ENCODE data around the gene FHL3. TPM values are rescaled to one million over a fixed set of nuclear protein-coding genes. Genes with fewer than 3 reads are reported as not detected.

Gene FHL3
- total and polyA plus RNA-seq, 2 donors (not counting 1 experiment from before 2014, with no cell fraction given): 0.15 to 2.2 TPM

DNA sequence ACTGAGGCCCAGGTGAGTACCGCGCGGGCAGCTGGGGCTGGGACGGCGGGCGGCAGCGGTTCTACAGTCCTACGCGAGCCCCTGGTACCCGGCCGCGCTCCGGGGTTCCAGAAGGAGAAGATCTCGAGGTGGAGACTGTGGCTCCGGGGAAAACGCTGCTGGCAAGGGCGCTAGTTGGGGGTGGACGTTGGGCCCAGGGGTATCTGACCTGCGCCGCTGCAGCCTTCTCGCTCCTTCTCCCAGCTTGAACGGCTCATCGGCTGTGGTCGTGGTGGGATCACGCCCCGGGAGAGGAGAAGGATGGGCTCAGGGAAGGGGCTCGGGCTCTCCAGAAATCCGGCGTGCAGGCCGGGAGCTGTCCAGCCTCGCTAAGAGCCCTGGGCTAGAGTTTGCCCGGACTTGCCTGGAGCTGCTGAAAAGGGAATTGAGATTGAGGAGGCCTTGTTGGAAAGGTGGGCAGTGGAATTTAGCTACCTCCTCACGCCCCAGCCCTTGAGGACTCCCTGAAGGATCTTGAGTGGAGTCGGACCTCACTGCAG is 42.4 kb upstream of the FHL3 start:
- Histone ChIP-seq H3K4me3 (ENCODE audit: control extremely low read depth in 1 of 5, extremely low read depth in 1 of 5, insufficient read depth in 1 of 5, low read depth in 2 of 5, low read length in 4 of 5) (peak overlapping the region in 3 of 5 experiments; percentile 57 to 68 (median 62)), H3K36me3 (replicated peaks in 1 of 2; ENCODE audit: control extremely low read depth in 1 of 2, control insufficient read depth in 1 of 2, extremely low read depth in 1 of 2, insufficient read depth in 2 of 2, low read length in 1 of 2) (no peaks in the 10 kb centered on the region), H3K79me2 (ENCODE audit: control insufficient read depth, insufficient read depth, low read length) (no peaks in the 10 kb centered on the region), H3K4me2 (replicated peaks; ENCODE audit: low read depth, low read length, poor library complexity, severe bottlenecking) (peak overlapping the region; percentile 97), H2AFZ (ENCODE audit: insufficient read depth, low read depth, low read length, poor library complexity, severe bottlenecking) (peak overlapping the region; percentile 79), H3K9me3 (ENCODE audit: control extremely low read depth in 1 of 3, control insufficient read depth in 2 of 3, insufficient read depth in 1 of 3, low read length in 2 of 3) (peaks cover 0 to 13% (median 0%) of the 10 kb centered on the region in 3 donors), H3K27me3 (replicated peaks in 1 of 4; ENCODE audit: control extremely low read depth in 1 of 4, control insufficient read depth in 3 of 4, insufficient read depth in 4 of 4, low read length in 3 of 4) (peaks cover 0 to 37% (median 27%) of the 10 kb centered on the region in 4 experiments), H3K9ac (ENCODE audit: low read length) (peak overlapping the region; percentile 64), H3K27ac (ENCODE audit: low read length in 2 of 2) (no peak overlapping the region), H3K4me1 (ENCODE audit: control insufficient read depth in 2 of 2, insufficient read depth in 2 of 2, low read length in 2 of 2) (peaks cover 28 to 31% of the 10 kb centered on the region in 2 donors), H4K20me1 (ENCODE audit: control insufficient read depth, insufficient read depth, low read length, poor library complexity, severe bottlenecking) (no peaks in the 10 kb centered on the region)
- Mint-ChIP-seq H3K27ac (peak overlapping the region; percentile 53), H3K9me3 (ENCODE audit: insufficient read depth) (no peaks in the 10 kb centered on the region), H3K4me1 (peaks cover 28% of the 10 kb centered on the region), H3K27me3 (peaks cover 18% of the 10 kb centered on the region), H3K4me3 (peak overlapping the region; percentile 90)
- ATAC-seq (ENCODE audit: low read depth) (no peak), DNase-seq (no peak)
- ChIA-PET CTCF (interaction anchor here (1.0 to 1.3 kb wide), 5 partner anchors 11 to 462 kb away, joined by 3 to 4 read pairs (median 3); no protein-coding TSS in a partner anchor), POLR2A (no interaction called here)
- TF ChIP-seq, protein P1, sequence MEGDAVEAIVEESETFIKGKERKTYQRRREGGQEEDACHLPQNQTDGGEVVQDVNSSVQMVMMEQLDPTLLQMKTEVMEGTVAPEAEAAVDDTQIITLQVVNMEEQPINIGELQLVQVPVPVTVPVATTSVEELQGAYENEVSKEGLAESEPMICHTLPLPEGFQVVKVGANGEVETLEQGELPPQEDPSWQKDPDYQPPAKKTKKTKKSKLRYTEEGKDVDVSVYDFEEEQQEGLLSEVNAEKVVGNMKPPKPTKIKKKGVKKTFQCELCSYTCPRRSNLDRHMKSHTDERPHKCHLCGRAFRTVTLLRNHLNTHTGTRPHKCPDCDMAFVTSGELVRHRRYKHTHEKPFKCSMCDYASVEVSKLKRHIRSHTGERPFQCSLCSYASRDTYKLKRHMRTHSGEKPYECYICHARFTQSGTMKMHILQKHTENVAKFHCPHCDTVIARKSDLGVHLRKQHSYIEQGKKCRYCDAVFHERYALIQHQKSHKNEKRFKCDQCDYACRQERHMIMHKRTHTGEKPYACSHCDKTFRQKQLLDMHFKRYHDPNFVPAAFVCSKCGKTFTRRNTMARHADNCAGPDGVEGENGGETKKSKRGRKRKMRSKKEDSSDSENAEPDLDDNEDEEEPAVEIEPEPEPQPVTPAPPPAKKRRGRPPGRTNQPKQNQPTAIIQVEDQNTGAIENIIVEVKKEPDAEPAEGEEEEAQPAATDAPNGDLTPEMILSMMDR (IDR thresholded peaks at IDR 0.05): no peak
- no peak for TF ChIP-seq EZH2 (IDR thresholded peaks at IDR 0.05; ENCODE audit: borderline replicate concordance, insufficient read depth, low read depth, low read length, poor library complexity, severe bottlenecking)
- 38% methylated on average over 34 of the region's 34 CpGs for WGBS (ENCODE audit: insufficient coverage)
- intact Hi-C loops (cut with micrococcal nuclease): loop anchor here (2.0 to 5.0 kb wide), 4 partner anchors 35 to 1445 kb away; partner anchors contain the start of genes BMP8A and UTP11
